ENCODE measurements around the gene SLC5A2.

DNA sequence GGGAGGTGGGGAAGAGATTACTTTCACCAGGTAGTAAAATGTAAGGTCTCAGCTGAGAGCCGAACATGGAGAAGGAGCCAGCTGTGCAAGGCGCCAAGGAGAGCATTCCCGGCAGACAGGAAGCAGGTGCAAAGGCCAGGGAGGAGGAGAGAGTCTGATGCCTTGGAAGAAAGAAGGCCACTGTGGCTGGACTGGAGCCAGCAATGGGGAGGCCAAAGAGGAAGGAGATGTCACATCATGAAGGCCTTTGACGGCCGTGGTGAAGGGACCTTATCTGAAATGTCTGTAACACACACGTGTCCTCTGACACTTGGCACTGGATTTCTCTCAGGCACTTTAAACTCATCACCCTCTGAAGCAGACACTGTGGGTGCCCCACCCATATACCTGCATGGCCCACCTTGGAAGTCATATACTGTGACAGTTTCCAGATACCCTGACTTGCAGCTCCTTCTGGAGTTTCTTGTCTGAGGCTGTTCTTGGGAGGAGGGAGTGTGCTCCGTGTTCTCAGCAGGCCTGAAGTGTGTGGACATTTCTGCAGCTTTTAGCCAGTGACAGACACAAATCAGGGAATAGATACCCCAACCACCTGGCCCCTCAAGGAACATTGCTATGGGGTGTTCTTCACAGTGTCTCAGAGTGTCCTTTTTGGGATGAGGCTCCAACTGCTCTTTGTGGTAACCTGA, 1.9 kb upstream of the SLC5A2 start:
- no peak for TF ChIP-seq POLR2A (IDR thresholded peaks at IDR 0.05; ENCODE audit: low read depth)
- TF ChIP-seq, protein P1, sequence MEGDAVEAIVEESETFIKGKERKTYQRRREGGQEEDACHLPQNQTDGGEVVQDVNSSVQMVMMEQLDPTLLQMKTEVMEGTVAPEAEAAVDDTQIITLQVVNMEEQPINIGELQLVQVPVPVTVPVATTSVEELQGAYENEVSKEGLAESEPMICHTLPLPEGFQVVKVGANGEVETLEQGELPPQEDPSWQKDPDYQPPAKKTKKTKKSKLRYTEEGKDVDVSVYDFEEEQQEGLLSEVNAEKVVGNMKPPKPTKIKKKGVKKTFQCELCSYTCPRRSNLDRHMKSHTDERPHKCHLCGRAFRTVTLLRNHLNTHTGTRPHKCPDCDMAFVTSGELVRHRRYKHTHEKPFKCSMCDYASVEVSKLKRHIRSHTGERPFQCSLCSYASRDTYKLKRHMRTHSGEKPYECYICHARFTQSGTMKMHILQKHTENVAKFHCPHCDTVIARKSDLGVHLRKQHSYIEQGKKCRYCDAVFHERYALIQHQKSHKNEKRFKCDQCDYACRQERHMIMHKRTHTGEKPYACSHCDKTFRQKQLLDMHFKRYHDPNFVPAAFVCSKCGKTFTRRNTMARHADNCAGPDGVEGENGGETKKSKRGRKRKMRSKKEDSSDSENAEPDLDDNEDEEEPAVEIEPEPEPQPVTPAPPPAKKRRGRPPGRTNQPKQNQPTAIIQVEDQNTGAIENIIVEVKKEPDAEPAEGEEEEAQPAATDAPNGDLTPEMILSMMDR (IDR thresholded peaks at IDR 0.05) = no peak
